Omental fat pad (tissue), 4 donors: ENCODE measurements around the gene HPSE2. TPM values are rescaled to one million over a fixed set of nuclear protein-coding genes. Genes with fewer than 3 reads are reported as not detected.

Source experiments
- ATAC-seq: fragments of 150-250 bp; one replicate; pipeline ENCODE4 v1.9.1; 2016; ENCODE audit warnings: mild to moderate bottlenecking, moderate library complexity; ENCODE audit not compliant: low FRiP score
- DNase-seq: peaks from one replicate; pipeline ENCODE4 v3.0.0-alpha.2; 2019; ENCODE audit warnings: low spot score
- total RNA-seq, 4 donors: library from RNA; depleted of rRNA; stranded (reverse); fragments of >200 nt; gene quantifications; one replicate each; pipeline ENCODE4 v1.1.0, GENCODE V29; 2016
- TF ChIP-seq, protein P1 (sequence below), 3 donors: fragments of 450-650 bp; IDR thresholded peaks; one replicate each; pipeline ENCODE4 v1.5.1; 2016 to 2017; ENCODE audit warnings: antibody characterized with exemption in 3 of 3, mild to moderate bottlenecking in 3 of 3, moderate library complexity in 2 of 3

HPSE2 gene
- total RNA-seq, 4 donors from 2014 or later, result 0.24 to 1.5 (median 0.46) TPM

DNA sequence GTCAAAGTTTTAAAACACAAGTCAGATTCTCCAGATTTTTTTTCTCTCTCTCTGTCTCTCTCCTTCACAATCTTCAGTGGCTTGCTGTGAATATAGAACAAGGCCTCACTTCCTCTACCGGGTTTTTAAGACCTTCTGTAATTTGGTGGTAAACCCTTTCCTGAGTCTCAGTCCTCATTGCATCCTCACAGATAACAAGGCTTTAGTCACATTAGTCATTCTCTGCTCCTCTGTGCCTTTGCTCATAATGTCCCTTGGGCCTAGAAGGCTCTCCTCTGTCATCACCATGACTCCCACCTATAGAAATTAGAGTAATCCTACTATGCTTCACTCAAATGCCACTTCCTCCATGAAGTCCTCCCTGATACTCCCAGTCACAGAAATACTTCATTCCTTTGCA is 616.2 kb downstream of the HPSE2 start:
- DNase-seq (no peak), ATAC-seq (no peak)
- TF ChIP-seq, protein P1, sequence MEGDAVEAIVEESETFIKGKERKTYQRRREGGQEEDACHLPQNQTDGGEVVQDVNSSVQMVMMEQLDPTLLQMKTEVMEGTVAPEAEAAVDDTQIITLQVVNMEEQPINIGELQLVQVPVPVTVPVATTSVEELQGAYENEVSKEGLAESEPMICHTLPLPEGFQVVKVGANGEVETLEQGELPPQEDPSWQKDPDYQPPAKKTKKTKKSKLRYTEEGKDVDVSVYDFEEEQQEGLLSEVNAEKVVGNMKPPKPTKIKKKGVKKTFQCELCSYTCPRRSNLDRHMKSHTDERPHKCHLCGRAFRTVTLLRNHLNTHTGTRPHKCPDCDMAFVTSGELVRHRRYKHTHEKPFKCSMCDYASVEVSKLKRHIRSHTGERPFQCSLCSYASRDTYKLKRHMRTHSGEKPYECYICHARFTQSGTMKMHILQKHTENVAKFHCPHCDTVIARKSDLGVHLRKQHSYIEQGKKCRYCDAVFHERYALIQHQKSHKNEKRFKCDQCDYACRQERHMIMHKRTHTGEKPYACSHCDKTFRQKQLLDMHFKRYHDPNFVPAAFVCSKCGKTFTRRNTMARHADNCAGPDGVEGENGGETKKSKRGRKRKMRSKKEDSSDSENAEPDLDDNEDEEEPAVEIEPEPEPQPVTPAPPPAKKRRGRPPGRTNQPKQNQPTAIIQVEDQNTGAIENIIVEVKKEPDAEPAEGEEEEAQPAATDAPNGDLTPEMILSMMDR (IDR thresholded peaks at IDR 0.05), result no peak

DNA sequence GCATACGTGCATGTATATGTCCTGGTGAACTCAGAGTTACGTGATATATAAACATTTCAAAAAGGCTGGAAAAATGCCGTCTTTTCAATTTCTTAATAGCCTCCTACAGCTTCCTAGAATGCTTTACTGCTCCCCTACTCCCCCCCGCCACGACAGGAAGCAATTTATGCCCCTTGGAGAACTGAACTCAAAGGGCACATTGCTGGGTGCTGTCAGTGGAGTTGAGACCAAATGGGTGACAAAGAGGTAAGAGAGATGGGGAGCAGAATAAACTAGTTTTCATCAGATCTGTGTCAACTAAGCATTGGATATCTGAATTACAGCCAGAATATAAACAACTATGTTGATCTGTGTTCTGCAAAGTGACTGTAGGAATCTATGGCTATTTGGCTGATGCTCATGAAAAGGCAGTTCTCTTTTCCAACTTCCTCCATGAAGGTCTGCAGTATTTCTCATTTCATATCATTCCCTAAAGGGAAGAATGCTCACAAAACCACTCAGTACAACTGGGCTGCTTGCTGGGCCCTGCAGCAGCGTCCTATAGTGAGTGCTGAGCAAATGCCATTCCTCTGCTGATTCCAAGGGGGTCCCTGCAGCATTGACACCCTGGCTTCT is 617.6 kb downstream of the HPSE2 start:
- no peak for ATAC-seq
- DNase-seq, result no peak
- TF ChIP-seq, protein P1 (IDR thresholded peaks at IDR 0.05), result no peak

DNA sequence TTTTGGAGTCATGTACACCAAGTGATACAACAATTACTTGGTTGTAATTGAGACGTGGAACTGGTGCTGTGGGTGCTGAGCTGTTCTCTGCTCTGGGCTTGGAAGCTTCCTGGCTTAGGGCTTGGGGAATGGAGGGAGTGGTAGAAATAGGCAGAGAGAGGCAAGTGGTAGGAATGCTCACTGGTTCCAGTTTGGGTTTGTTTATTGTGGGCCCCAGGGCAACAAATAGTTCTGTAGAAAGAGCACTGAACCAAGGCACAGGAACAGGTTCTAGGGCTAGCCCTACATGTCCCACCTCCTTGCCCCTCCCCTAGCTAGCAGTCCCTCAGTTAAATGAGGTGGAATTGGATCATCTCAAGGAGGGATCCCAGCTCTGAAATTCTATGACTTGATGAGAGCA is 622.2 kb downstream of the HPSE2 start:
- no peak for DNase-seq
- TF ChIP-seq, protein P1 (IDR thresholded peaks at IDR 0.05), result no peak
- ATAC-seq, result no peak

DNA sequence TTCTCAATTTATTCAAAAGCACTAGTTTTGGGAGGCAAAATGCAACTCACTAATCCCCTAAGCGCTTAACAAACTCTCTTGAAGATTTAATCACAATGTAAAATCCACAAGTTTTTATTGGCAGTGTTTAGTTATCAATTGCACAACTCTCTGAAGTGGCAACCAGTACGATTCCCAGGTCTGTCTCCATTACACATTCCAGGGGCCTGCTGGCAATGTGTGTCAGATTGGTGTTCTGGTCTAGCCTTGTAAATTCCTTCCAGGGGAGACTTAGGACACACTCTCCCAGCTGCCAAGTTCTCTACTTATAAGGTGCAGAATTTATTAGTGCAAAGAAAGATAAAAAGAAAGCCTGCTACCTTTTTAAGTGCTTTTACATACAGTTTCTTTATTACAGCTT is 624.2 kb downstream of the HPSE2 start:
- ATAC-seq, result no peak
- TF ChIP-seq, protein P1 (IDR thresholded peaks at IDR 0.05), result no peak
- DNase-seq, result no peak

DNA sequence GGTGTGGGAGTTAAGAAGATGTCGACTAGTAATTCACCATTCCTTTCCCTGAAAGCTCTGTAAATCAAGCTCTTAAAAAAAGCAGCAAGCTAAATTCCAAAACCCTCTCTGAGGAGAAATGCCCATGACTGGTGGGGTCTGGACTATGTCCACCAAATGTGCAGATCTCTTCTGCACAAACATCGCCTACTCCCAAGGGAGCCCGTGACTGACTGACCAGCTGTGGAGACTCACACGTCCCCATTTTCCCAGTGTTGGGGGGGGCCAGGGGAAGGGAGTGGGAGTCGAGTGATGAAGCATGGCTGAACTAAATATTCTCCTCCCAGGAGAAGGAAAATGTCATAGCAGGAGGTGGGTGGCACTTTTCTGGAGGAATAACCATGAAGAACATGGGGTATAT is 624.8 kb downstream of the HPSE2 start:
- TF ChIP-seq, protein P1 (IDR thresholded peaks at IDR 0.05), result no peak
- DNase-seq (no peak), ATAC-seq (no peak)

DNA sequence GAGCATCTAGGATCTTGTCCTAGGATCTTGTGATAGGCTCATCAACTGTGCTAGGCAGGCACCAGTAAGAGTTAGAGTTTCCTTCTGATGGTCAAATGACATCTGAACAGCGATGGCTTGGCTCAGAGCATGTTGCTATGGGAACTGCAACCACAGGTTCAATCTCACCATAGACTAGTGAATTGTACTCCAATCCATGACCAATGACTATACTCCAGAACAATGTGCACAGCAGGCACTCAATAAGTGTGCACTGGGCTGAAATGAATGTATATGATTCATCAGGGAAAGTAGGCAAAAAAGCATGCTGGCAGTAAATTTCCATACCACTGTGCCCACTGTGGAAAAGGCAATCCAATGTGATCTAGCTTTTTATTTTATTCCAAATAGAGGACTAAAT is 625.4 kb downstream of the HPSE2 start:
- TF ChIP-seq, protein P1 (IDR thresholded peaks at IDR 0.05), result no peak
- no peak for DNase-seq
- no peak for ATAC-seq

DNA sequence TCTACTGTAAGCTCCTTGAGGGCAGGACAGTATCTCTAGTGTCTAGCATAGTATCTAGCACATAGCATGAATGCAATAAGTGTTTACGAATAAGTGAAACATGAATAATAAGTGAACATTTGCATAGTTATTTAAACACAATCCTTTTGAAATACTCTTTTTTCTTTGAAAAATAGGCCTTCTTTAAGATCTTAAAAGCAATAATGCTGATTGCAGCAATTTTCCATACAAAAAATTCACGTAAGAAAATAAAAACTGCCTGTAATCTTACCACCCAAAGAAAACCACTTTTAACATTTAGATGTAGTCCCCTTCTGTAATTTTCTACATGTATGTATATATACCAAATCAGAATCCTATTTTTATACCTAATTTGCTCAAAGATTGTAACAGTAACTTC is 626.4 kb downstream of the HPSE2 start:
- ATAC-seq, result no peak
- DNase-seq, result no peak
- TF ChIP-seq, protein P1 (IDR thresholded peaks at IDR 0.05), result no peak
